ENCODE data around the gene OOSP4B.
"Not testable (repeated sequence)": the region's sequence is repeated elsewhere in the genome, so short reads cannot be mapped to it uniquely, and the experiment has no call there.

GRCh38 chr11:60050839-60051238 lies 33.9 kb downstream of the OOSP4B start:
- not testable (repeated sequence) for TF ChIP-seq ZSCAN20 (CRISPR knock-in tag; IDR thresholded peaks at IDR 0.05; ENCODE audit: borderline replicate concordance); TAF1 (CRISPR knock-in tag; IDR thresholded peaks at IDR 0.05); MAX (IDR thresholded peaks at IDR 0.05); DMAP1 (CRISPR knock-in tag; IDR thresholded peaks at IDR 0.05); CEBPG (CRISPR knock-in tag; IDR thresholded peaks at IDR 0.05); NR2F2 (IDR thresholded peaks at IDR 0.05; ENCODE audit: borderline replicate concordance, low read depth)
